Measurements from ENCODE around the gene PARN.

DNA sequence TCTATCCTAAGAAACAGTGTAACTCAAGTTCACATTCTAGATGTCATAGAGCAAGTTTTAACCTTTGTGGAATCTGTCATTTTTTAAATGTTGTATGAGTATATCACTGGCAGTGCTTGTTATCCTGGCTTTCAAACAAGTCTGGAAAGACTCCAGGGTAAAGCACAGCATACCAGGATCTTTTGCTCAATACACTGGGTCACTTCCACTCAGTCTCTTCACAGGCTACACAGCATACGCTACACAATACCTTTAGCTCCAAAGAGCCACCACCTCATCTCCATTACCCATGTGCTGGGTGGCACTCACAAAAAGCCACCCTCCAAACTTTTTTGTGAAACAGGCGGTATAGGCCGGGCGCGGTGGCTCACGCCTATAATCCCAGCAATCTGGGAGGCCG lies 69.5 kb downstream of the PARN start:
- TF ChIP-seq, protein P1, sequence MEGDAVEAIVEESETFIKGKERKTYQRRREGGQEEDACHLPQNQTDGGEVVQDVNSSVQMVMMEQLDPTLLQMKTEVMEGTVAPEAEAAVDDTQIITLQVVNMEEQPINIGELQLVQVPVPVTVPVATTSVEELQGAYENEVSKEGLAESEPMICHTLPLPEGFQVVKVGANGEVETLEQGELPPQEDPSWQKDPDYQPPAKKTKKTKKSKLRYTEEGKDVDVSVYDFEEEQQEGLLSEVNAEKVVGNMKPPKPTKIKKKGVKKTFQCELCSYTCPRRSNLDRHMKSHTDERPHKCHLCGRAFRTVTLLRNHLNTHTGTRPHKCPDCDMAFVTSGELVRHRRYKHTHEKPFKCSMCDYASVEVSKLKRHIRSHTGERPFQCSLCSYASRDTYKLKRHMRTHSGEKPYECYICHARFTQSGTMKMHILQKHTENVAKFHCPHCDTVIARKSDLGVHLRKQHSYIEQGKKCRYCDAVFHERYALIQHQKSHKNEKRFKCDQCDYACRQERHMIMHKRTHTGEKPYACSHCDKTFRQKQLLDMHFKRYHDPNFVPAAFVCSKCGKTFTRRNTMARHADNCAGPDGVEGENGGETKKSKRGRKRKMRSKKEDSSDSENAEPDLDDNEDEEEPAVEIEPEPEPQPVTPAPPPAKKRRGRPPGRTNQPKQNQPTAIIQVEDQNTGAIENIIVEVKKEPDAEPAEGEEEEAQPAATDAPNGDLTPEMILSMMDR (tag by site-specific recombination; IDR thresholded peaks at IDR 0.05): no peak
- no peak for TF ChIP-seq ZNF239 (tag by site-specific recombination; IDR thresholded peaks at IDR 0.05)
- TF ChIP-seq, protein P2, sequence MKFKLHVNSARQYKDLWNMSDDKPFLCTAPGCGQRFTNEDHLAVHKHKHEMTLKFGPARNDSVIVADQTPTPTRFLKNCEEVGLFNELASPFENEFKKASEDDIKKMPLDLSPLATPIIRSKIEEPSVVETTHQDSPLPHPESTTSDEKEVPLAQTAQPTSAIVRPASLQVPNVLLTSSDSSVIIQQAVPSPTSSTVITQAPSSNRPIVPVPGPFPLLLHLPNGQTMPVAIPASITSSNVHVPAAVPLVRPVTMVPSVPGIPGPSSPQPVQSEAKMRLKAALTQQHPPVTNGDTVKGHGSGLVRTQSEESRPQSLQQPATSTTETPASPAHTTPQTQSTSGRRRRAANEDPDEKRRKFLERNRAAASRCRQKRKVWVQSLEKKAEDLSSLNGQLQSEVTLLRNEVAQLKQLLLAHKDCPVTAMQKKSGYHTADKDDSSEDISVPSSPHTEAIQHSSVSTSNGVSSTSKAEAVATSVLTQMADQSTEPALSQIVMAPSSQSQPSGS (tag by site-specific recombination; IDR thresholded peaks at IDR 0.05; ENCODE audit: low read depth): no peak

Data from HEK293 (cell line).